ENCODE data around the gene SLC26A9.

DNA sequence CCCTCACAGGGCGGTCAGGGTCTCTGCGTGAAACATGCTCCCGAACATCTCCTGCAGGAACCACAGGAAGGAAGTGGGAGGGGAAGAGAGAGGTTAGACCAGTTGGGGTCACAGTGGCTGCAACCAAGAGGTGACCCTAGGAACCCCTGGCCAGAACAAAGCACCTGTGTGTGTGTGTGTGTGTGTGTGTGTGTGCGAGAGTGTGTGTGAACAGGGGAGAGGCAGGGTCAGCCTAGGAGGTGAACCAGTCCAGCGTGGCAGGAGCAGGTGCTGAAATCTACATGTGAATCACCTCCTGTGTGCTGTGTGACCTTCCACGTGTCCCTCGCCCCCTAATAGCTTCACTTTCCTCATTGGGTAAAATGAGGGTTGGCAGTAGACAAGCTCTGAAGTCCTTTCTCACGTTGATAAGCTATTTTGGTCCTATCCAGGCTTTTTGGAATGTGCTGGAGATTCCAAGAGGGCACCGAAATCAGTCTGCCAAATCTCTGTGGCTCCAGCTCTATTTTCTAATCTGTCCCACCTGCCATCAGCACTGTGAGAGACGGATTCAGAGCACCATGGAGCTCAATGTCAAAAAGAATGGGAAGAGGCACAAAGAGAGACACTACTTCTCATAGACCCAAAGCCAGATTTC lies 27.8 kb downstream of the SLC26A9 start:
- TF ChIP-seq, protein P1, sequence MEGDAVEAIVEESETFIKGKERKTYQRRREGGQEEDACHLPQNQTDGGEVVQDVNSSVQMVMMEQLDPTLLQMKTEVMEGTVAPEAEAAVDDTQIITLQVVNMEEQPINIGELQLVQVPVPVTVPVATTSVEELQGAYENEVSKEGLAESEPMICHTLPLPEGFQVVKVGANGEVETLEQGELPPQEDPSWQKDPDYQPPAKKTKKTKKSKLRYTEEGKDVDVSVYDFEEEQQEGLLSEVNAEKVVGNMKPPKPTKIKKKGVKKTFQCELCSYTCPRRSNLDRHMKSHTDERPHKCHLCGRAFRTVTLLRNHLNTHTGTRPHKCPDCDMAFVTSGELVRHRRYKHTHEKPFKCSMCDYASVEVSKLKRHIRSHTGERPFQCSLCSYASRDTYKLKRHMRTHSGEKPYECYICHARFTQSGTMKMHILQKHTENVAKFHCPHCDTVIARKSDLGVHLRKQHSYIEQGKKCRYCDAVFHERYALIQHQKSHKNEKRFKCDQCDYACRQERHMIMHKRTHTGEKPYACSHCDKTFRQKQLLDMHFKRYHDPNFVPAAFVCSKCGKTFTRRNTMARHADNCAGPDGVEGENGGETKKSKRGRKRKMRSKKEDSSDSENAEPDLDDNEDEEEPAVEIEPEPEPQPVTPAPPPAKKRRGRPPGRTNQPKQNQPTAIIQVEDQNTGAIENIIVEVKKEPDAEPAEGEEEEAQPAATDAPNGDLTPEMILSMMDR (IDR thresholded peaks at IDR 0.05; ENCODE audit: low read length) = no peak
- no peak for TF ChIP-seq EZH2 (optimal IDR thresholded peaks at IDR 0.05; ENCODE audit: low read depth, low read length)
- no peak for TF ChIP-seq EZH2phosphoT487 (IDR thresholded peaks at IDR 0.05; ENCODE audit: low read length)

Data from MM.1S (cell line).